AG04449 (cell line): ENCODE measurements around the gene IL17RB.
A peak's percentile ranks its signal among the peaks of the same experiment; 100 is the strongest.

ENCODE experiments used
- CTCF ChIA-PET: fragments of 350-600 bp; formaldehyde crosslinking; extraction: SDS; loops from one replicate; lab custom pipeline; 2021; ENCODE audit warnings: antibody characterized with exemption; lab: Yijun Ruan, JAX
- POLR2A ChIA-PET: fragments of 400-600, 350-600 bp; formaldehyde crosslinking; extraction: SDS; loops from one replicate; lab custom pipeline; 2020; ENCODE audit warnings: antibody characterized with exemption, inconsistent platforms; lab: Yijun Ruan, JAX
- DNase-seq: peaks from one replicate; pipeline ENCODE4 v3.0.0-alpha.2; 2010; ENCODE audit warnings: low read depth, low spot score
- H3K4me3 ChIP-seq: 2 replicates; pipeline ENCODE4 v1.5.1; 2011; ENCODE audit warnings: low read depth, mild to moderate bottlenecking, control low read depth, low read length
- CTCF ChIP-seq: IDR thresholded peaks from one replicate; pipeline ENCODE4 v1.5.1; 2011; ENCODE audit warnings: mild to moderate bottlenecking, moderate library complexity, low read length, control low read depth, inconsistent platforms; ENCODE audit not compliant: insufficient read depth; ENCODE audit errors: missing control alignments

IL17RB gene

GRCh38 chr3:53842436-53843194, 3.8 kb upstream of the IL17RB start:
- ChIA-PET POLR2A (no interaction called here), CTCF (no interaction called here)
- TF ChIP-seq CTCF: no peak
- no peak overlapping the region for H3K4me3 ChIP-seq
- no peak for DNase-seq

GRCh38 chr3:53843195-53844177, 2.9 kb upstream of the IL17RB start:
- TF ChIP-seq CTCF: no peak
- no peak for DNase-seq
- H3K4me3 ChIP-seq: no peak overlapping the region
- CTCF ChIA-PET: no interaction called here
- POLR2A ChIA-PET: no interaction called here

GRCh38 chr3:53844262-53845102, 1.9 kb upstream of the IL17RB start:
- ChIA-PET CTCF (interaction anchor here (0.8 to 2.0 kb wide), 5 partner anchors 10 to 134 kb away, joined by 3 to 4 read pairs (median 3); no protein-coding TSS in a partner anchor), POLR2A (no interaction called here)
- no peak overlapping the region for H3K4me3 ChIP-seq
- DNase-seq: no peak
- no peak for TF ChIP-seq CTCF

DNA sequence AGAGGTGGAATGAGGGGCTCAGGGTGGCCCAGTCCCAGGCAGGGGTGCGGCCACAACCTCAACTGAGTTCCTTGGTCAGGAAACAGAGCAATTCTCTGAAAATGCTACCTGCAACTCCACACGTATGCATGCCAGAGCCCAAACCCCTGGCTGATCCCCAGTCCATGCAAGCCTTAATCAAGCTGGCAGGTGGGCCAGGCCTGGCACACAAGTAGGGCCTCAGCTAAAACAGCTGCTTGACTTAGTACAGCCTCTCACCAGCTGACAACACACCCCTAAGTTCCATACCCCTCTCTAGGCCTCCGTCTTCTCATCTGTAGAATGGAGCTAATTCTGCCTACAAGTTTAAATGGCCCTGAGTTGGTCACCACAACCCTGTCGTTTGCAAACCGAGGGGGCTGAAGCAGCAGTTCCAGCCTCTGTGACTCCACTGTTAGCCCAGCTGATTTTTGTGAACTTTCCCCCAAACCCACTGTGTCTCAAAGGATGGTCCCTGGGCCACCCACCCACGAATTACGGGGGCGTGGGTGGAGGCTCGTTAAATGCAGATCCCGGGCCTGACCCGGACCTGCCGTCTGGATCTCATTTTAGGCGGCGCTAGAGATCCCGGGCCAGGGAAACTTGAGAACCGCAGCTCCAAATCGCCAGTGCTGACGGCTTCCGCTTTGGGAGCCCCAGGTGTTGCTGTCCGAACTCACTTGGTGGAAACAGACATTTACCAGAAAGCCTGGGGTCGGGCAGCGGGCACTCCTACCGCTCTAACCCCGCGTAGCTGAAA, 1.1 kb upstream of the IL17RB start:
- no peak for TF ChIP-seq CTCF
- POLR2A ChIA-PET: no interaction called here
- peak overlapping the region; percentile 50 for H3K4me3 ChIP-seq
- CTCF ChIA-PET: interaction anchor here (0.8 to 2.0 kb wide), 5 partner anchors 10 to 135 kb away, joined by 3 to 4 read pairs (median 3); no protein-coding TSS in a partner anchor
- DNase-seq: no peak

- no peak for TF ChIP-seq CTCF
These were observed 561 bp upstream of the IL17RB start for GRCh38 chr3:53845881-53846133.

More at GRCh38 chr3:53845881-53846133, 561 bp upstream of the IL17RB start:
- peak overlapping the region; percentile 50 for H3K4me3 ChIP-seq
- no peak for DNase-seq
- CTCF ChIA-PET: interaction anchor here (1.2 to 2.0 kb wide), 3 partner anchors 13 to 135 kb away, joined by 3 to 4 read pairs (median 3); no protein-coding TSS in a partner anchor
- POLR2A ChIA-PET: no interaction called here
